Activated CD8-positive, alpha-beta memory T cell treated with anti-CD3 and anti-CD28 coated beads for 1 hour (primary cell): ENCODE measurements around the gene ADAT1.

Experiments used
- DNase-seq, 2 donors: peaks; one replicate each; pipeline ENCODE4 v3.0.0-alpha.2; 2020; ENCODE audit warnings: low read depth in 1 of 2; ENCODE audit errors: extremely low read depth in 1 of 2

The ADAT1 gene

GRCh38 chr16:75622761-75623605, at the start of gene ADAT1:
ADAT1 (minus strand) TSS chr16:75623281; CDS start chr16:75620799, 2,482 bp downstream.
- DNase-seq: peak; percentile 97 to 98

GRCh38 chr16:75667503-75667902, 44.4 kb upstream of the ADAT1 start:
- DNase-seq: no peak

- DNase-seq: no peak
These were observed 37.7 kb upstream of the ADAT1 start for GRCh38 chr16:75660726-75661302.

GRCh38 chr16:75660321-75660720, 37.2 kb upstream of the ADAT1 start:
- no peak for DNase-seq

GRCh38 chr16:75658175-75658574, 35.1 kb upstream of the ADAT1 start:
- no peak for DNase-seq

GRCh38 chr16:75653922-75654321, 30.8 kb upstream of the ADAT1 start:
- DNase-seq: no peak

GRCh38 chr16:75648265-75649076, 25.4 kb upstream of the ADAT1 start:
- DNase-seq: peak; percentile 69 to 76

GRCh38 chr16:75647492-75648264, 24.6 kb upstream of the ADAT1 start, which contains the start of the genes KARS1 and TERF2IP:
KARS1 (minus strand) TSS chr16:75647665; CDS start chr16:75647639, 26 bp downstream.
TERF2IP (plus strand) TSS chr16:75647773; CDS start chr16:75647883, 110 bp downstream.
- peak; percentile 77 to 88 for DNase-seq

GRCh38 chr16:75647112-75647491, 24.0 kb upstream of the ADAT1 start:
- DNase-seq: no peak

GRCh38 chr16:75644240-75645012, 21.3 kb upstream of the ADAT1 start:
- DNase-seq: no peak

- DNase-seq: no peak
These were observed 17.5 kb upstream of the ADAT1 start for GRCh38 chr16:75640598-75640997.

- DNase-seq: no peak
These were observed 12.0 kb upstream of the ADAT1 start for GRCh38 chr16:75635036-75635435.

- no peak for DNase-seq
These were observed 9.8 kb upstream of the ADAT1 start for GRCh38 chr16:75632857-75633256.

- DNase-seq: no peak
These were observed 7.0 kb upstream of the ADAT1 start for GRCh38 chr16:75630052-75630451.

- DNase-seq: no peak
These were observed 6.1 kb upstream of the ADAT1 start for GRCh38 chr16:75629132-75629531.

GRCh38 chr16:75628351-75628750, 5.3 kb upstream of the ADAT1 start:
- no peak for DNase-seq

GRCh38 chr16:75627851-75628250, 4.8 kb upstream of the ADAT1 start:
- DNase-seq: no peak

GRCh38 chr16:75626806-75627205, 3.7 kb upstream of the ADAT1 start:
- no peak for DNase-seq

- DNase-seq: no peak
These were observed 1.8 kb upstream of the ADAT1 start for GRCh38 chr16:75624921-75625334.

GRCh38 chr16:75621170-75621477, 2.0 kb downstream of the ADAT1 start:
- DNase-seq: no peak
